ENCODE results near the gene NKX3-2.

DNA sequence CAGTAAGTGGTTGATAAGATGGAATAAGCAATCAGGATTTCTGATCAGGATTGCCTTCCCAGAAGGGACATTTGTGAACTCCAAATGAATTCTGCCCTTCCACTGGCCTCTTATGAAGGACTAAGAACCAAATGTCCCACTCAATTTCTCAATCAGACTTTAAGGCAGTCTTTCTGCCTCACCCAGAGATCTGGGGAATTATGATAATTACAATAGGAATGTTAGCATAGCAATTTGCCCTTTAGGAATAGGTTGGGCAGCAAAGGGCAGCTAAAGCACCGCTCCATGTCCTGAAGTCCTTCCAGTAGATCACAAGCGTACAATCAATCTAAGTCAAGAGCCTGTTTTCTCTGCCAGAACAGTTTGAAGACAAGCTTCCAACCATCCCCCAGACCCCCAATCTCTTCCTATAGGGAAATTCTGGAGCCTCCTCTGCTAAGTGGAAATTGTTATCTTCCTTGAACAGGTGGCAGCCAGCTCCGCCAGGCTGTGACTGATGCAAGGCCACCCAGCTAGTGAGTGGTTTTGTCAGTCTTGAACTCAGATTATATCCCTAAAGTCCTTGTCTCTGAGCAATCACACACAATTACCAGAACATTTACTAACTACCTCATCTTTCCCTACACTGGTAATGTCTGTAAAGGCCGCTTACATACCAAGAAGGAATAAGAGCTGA, 18.6 kb downstream of the NKX3-2 start:
- TF ChIP-seq POLR2A (IDR thresholded peaks at IDR 0.05; ENCODE audit: low read length): no peak
- no peak for TF ChIP-seq GATA1 (IDR thresholded peaks at IDR 0.05; ENCODE audit: low read depth, low read length)

Data from erythroblast (primary cell).